NCI-H2081 treated with DMSO at 0.1 percent for 48 hours (cell line): ENCODE results near the gene GLIPR1.
"Not testable (repeated sequence)": the region's sequence is repeated elsewhere in the genome, so short reads cannot be mapped to it uniquely, and the experiment has no call there.

Source experiments
- DNase-seq: peaks from one replicate; lab custom pipeline; 2025; lab: John Stamatoyannopoulos, UW

Gene GLIPR1

DNA sequence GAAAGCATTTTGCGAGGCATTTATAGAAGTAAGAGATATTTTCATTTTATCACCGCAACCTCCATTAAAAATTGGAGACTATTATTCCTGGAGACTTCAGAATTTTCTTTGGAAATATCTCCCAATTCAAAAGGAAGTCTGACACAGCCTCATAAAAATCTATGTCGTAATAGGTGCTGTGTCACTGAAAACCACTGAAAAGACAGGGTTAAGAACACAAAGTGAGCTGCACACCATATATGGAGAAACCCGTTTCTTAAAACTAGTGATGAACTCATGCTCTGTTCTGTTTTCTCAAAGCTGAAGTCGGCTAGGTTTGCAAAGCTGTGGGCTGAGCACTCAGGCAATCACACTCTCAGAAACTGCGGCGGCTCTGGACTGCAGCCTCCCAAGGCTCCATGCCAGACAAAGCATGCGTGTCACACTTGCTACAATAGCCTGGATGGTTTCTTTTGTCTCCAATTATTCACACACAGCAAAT is at the start of gene GLIPR1:
Gene GLIPR1, plus strand, starts transcription at position 287 of the 481 bp plus-strand sequence. Its CDS starts 126 bp downstream, at position 413.
- no peak for DNase-seq

DNA sequence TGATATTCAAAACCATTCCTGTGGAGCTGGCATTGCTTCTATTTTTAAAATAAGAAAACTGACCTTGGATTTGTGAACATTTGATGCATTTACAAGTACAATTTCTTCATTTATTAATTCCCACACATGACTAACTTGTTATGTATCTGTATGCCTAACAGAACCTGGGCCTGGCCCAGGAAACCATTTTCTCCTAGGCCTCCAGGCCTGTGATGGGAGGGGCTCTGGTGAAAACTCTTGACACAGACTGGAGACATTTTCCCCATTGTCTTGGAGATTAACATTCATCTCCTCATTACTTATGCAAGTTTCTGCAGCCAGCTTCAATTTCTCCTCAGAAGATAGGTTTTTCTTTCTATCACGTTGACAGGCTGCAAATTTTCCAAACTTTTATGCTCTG is 47.6 kb upstream of the GLIPR1 start:
- DNase-seq = no peak

DNA sequence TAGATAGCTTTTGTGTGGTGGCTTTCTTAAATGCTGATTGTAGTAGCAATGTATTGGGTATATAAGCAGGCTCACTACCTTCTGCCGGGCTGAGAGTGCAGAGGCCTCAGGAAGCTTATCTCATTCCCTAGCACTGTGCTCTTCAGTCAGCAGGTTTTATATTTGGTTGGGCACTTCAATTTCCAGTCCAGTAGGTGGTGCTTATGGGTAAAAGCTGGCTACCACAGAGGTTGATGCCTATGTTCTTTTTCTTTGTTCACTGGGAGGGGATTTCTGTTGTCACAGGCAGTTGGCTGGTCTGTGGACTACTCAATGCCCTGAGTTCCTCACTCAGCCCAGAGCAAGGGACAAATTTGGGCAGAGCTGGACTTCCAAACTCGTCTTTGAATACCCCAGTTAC is 43.0 kb upstream of the GLIPR1 start:
- no peak for DNase-seq

DNA sequence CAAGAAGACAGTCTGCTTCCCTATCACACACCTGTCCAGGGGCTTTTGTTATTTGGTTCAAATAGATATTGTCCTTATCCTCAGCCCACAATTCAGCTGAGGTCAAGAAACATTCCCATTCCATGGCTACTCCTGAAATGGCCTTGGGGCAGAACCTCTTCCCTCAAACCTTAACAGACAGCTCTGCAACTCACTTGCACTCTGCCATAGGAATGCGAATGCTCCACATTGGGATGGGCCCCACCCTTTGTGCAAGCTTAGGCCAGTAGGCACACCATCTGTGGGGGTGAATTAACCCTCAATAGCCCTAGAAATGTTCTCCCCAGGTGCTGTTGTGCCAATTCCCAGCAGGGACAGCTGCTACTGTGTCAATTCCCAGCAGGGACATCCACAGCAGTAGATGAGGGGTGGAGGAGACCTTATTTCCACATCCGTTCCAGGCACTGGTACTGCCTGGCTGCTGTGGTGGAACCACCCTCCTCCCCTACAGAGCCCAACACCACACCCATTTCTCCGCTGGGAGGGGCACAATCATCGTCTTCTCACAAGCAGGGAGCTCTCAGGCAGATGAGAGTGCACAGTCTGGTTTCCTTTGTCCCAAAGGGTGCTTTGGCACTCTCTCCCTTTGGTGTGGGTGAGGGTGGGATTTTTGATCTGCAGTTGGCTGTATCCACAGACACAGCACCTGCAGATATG is 42.3 kb upstream of the GLIPR1 start:
- no peak for DNase-seq

DNA sequence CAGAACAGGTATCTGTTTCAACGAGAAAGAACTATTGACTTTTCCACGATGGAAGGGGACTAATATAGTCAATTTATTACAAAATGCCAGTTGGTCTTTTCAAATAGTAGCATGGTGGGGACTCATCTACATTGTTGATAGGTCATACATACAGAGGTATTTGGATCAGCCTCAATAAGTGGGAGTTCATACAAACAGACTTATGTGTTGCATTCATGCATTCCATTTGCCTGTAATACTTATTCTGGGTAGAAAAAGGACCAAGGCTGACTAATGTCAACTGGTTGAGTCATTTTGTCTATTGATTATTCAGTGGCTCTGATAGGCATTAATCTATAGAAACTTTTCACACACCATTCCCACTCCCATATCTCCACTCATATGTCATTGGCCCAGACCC is 41.5 kb upstream of the GLIPR1 start:
- no peak for DNase-seq

GRCh38 chr12:75439930-75440329 is 40.6 kb upstream of the GLIPR1 start:
- DNase-seq = no peak

DNA sequence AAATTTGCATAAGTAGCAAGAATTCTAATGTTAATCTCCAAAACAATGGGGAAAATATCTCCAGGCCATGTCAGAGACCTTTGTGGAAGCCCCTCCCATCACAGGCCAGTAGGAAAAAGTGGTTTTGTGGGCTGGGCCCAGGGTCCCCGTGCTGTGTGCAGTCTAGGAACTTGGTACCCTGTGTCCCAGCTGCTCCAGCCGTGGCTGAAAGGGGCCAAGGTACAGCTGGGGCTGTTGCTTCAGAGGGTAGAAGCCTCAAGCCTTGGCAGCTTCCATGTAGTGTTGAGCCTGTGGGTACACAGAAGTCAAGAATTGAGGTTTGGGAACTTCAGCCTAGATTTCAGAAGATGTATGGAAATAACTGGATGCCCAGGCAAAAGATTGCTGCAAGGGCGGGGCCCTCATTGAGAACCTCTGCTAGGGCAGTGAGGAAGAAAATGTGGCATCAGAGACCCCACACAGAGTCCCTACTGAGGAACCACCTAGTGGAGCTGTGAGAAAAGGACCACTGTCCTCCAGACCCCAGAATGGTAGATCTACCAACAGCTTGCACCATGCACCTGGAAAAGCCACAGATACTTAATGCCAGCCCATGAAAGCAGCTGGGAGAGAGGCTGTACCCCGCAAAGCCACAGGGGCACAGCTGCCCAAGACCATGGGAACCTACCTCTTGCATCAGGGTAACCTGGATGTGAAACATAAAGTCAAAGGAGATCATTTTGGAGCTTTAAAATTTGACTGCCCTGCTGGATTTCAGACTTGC is 38.7 kb upstream of the GLIPR1 start:
- not testable (repeated sequence) for DNase-seq

- not testable (repeated sequence) for DNase-seq
Observed at GRCh38 chr12:75442454-75442853, 38.1 kb upstream of the GLIPR1 start.

DNA sequence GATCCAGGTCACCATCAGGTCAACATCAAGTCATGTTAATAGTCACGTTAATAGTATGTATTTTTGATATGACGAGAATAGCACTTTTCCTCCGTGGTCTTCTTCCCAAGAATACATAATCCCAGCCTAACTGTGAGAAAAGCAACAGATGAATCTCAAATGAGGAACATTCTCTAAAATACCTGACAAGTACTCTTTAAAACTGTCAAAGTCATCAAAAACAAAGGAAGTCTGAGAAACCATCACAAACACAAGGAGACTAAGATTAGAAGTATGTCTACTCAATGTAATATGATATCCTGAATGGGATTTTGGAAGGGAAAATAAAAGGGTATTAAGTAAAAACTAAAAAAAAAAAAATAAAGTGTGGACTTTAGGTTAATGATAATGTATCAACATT is 36.8 kb upstream of the GLIPR1 start:
- no peak for DNase-seq

DNA sequence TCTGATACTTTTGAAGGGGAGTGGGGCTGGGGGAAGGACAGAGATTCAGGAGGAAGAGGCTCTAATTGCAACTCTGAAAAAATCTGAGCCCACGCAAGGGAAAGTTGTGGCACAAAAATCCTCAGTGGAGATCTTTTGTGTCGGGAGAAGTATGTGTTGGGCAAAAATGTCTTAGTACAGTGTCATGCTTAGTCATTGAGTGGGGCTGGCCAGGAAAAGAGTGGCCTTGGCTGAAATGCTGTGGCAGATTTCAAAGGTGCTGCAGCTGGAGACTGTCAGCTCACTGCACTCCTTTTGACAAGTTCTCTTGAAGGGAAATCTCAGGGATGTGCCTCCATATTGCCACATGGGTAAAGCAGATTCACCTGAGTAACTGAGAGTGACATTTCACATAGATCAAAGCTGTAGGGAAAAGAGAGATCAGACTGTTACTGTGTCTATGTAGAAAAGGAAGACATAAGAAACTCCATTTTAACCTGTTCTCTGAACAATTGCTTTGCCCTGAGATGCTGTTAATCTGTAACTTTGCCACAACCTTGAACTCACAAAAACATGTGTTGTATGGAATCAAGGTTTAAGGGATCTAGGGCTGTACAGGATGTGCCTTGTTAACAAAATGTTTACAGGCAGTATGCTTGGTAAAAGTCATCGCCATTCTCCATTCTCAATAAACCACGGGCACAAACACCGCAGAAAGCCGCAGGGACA is 36.0 kb upstream of the GLIPR1 start:
- no peak for DNase-seq

DNA sequence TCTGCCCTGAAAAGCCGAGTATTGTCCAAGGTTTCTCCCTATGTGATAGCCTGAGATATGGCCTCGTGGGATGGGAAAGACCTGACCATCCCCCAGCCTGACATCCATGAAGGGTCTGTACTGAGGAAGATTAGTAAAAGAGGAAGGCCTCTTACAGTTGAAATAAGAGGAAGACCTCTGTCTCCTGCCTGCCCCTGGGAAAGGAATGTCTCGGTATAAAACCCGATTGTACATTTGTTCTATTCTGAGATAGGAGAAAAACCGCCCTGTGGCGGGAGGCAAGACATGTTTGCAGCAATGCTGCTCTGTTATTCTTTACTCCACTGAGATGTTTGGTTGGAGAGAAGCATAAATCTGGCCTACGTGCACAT is 35.4 kb upstream of the GLIPR1 start:
- DNase-seq = not testable (repeated sequence)

GRCh38 chr12:75446857-75447256 is 33.7 kb upstream of the GLIPR1 start:
- no peak for DNase-seq

DNA sequence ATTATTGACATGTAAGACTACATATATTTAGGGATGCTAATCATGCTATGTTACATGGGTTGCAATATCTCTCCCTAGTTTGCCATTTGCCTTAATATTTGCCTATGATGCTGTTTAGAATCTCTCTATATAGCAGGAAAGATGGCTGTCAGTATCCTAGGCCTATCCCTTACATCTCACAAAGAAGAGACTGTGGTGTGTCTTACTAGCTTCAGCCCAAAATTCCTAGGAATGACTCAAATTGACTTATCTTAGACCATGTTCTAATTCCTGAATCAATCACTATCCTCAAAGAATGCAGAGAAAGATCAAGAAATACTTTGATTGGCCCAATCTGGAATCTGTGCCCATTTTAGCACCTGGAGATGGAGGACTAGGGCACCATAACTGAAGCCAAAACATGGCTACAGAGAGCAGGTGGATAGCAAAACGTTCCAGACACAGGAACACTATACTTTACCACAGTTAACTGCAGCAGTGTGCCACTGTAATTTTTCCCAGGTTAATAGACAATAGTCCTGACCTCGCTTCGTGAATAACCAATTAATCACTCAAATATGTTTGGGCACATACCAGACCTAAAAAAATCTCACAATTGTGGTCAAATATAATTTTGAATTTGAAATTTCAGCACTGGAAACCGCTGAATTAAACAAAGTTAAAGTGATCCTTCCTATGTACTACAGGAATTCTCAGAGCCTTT is 32.7 kb upstream of the GLIPR1 start:
- DNase-seq = no peak

DNA sequence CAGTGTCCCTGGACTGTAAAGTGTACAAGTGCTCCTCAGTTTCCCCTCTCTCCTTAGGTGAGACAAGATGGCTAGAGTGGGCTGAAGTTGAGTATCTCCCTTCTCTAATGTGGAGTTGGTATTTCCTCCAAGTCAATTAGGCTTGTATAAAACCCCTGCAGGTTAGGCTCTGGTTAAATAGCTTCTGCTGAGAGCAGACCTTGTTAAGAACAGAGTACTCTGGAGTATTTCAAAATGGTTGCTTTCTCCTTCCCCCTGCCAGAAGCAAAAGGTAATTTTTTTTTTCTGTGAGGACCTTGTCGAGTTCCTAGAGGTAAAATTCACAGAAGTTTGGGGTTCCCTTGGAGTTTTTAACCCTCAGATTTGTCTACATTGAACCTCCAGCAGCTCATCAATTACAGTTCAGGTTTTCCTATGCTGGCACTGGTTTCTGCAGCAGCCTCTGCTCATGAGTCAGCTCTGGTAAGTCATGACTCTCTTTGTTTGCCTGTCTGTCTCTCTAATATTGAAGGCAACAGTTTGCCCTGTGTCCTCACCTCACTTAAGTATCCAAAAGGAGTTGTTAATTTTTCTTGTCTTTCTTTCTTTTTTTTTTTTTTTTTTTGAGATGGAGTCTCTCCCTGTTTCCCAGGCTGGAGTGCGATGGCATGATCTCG is 27.8 kb upstream of the GLIPR1 start:
- no peak for DNase-seq

DNA sequence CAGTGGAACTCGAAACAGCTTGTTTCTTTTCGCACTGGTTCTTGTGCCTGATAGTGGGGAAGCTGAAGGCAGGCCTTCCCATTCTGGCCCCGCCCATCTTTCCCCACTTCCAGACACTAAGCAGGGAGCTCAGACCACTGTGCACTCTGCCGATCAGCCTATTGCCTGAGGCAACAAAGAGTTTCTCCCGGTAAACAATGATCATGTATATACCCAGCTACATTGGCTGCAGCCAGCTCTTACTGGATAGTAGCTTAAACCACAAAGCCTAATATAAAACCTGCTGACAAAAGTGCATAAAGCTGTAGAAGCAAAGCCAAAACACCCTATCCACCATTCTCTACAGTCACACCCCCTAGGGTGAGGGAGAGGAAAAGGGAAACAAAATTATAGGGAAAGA is 24.7 kb upstream of the GLIPR1 start:
- DNase-seq = no peak

DNA sequence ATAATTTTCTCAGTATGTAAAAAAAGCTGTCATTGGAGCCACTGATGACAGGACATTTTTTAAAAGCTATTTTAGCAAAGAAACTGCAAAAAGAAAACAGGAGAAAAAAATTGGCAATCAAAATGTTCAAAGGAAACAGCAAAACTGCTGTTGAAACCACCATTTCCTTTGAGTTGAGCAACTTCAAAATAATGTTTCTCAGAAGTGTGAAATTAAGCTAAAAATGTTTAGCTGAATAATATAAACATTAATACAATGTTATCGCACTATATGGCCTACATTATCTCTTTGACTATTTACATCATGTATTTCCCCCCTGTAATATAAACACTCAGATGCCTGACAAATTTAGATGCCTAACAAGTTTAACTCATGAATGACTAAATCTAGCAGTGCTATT is 23.4 kb upstream of the GLIPR1 start:
- no peak for DNase-seq

- not testable (repeated sequence) for DNase-seq
Observed at GRCh38 chr12:75457866-75458265, 22.7 kb upstream of the GLIPR1 start.

DNA sequence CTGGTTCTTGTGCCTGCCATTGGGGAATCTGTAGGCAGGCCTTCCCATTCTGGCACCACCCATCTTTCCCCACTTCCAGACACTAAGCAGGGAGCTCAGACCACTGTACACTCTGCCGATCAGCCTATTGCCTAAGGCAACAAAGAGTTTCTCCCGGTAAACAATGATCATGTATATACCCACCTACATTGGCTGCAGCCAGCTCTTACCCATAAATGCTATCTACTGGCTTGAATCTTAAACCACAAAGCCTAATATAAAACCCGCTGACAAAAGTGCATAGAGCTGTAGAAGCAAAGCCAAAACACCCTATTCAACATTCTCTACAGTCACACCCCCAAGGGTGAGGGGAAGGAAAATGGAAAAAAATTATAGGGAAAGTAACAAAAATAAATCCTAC is 20.8 kb upstream of the GLIPR1 start:
- DNase-seq = no peak

DNA sequence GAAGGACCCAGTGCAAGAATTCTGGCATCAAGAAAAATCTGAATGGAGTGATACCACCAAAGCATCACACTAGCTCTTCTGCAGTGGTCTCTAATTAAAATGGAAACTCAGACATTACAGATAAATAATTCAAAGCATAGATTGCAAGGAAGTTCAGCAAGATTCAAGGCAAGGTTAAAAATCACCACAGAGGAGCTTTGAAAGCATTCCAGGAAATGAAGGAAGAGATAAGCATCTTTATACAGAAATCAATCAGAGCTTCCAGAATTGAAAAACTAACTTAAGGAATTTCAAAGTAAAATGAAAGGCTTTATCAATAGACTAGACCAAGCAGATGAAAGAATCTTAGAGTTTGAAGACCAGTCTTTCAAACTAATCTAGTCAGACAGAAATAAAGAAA is 20.4 kb upstream of the GLIPR1 start:
- no peak for DNase-seq

- no peak for DNase-seq
Observed at GRCh38 chr12:75471902-75472890, 8.4 kb upstream of the GLIPR1 start.
